NCI-H526 (cell line): ENCODE results near the gene OSTF1.

Source experiments
- DNase-seq, 2 experiments: peaks; one replicate each; lab custom pipeline; 2025; lab: John Stamatoyannopoulos, UW

The OSTF1 gene

DNA sequence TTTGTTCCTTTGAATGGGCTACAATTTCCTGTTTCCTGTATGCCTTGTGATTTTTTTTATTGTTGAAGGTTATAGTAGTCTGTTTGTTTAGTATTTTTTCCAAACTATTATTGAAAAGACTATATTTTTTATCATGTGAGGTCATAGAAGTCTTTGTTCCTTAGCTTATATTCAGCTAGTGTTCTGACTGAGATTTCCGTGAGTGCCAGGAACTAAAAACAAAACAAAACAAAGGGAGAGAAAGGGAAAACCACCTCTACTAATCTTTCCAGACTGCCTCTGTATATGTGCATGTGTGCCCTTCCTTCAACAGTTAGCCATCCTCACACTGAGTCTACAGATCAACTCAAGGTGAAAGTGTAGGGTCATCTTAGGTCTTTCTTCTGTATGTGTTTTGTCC is 79.0 kb downstream of the OSTF1 start:
- no peak for DNase-seq

DNA sequence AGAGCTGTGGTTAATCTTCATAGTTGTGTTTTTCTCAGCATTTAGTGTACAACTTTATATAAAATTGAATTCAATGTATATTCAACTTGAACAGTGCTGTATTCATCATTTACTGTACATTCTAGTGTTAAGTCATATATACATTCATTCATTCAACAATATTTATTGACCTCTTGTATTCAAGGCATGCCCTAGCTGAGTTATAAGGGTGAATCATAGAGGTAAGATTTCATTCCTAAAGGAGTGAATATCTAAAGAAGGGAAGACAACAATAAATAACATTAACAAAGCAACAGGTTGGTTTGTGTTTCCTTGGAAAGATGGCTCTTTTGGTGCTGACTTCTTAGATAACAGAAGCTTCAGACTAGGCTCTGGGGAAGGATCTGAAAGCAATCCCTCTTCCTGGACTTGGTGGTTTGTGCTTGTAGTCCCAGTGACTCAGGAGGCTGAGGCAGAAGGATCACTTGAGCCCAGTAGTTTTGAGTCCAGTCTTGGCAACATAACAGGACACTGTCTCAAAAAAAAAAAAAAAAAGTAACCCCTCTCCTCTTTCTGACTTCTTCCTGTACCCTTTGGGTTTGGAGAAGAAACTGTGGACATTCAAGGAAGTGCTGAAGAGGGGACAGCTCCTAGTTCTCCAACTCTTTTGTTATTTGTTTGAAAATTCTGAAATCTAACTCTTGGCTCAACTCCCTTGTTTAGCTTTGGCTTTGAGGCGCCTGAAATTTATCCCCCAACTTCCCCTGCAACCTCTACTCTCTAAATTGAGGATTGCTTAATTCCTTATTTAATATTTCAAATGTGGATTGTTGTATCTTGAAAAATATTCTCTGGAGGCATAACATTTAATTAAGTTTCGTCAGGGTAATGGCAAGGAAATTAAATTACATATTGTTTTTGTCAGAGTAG is 80.2 kb downstream of the OSTF1 start:
- no peak for DNase-seq

DNA sequence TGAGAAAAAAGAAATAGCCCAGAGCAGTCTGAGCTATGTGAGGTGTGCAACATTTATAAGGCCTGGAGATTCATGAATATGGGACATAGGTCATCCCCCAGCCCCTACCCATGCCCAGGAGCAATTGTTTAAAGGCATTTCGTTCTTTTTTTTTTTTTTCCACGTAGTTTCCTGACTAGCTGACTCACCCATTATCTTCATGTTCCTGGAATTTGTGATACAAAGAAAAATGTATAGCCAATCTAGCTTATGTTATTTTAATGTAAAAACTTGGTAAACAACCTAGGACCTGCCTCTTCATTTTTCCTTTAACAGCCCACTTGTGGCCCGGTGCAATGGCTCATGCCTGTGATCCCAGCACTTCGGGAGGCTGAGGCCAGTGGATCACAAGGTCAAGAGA is 81.3 kb downstream of the OSTF1 start:
- DNase-seq, result no peak

DNA sequence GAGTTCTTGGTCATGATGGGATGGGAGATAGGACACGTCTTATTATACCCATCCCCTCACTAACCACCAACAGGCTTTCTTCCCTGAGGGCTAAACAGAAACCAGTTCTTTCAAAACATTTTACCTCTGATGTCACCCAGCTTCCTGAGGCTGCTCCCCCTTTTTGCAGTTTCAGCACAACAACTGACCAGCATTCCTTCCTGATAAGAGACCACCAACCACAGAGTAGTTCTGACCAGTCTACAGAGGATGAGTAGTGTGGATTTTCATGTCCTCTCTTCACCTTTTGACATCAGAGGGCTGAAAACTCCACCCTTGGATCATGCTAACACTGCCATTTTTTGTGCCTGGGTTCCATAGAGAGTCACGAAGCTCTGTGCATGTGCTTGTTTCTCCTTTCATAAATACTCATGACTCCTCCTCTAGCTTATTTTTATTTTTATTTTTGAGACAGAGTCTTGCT is 82.6 kb downstream of the OSTF1 start:
- no peak for DNase-seq

DNA sequence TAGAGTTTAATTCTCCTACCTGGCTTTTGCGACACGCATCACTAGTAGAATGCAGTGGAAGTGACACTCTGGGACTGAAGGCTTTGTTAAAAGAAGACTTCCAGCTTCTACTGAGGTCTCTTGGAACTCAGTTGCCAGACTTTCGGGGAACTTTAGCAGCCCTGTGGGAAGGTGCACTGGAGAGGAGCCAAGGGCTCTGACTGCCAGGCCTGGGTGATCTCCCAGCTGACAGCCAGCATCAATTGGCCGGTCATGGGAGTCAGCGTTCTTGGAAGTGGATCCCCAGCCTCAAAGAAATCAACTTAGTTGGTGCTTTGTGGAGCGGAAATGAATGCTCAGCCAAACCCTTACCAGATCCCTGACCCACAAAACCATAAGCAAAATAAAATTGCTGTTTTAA is 87.1 kb downstream of the OSTF1 start:
- no peak for DNase-seq

DNA sequence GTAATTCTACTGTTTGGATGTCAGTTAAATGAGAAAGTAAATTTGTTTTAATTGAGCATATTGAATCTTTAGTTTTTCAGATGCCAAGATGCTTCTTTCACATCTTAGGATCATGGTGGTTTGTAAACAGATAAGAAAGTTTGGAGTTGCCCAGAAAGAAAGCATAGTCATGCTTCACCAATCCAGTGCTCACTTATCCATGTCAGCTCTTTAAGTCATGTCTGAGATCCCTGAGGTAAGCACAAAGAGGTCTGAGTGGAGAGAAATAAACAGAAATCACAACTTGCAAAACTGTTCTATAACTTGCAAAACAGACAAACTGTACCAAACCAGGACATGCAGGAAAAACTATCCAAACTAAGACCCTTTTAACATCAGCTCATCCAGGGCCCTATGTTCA is 87.7 kb downstream of the OSTF1 start:
- no peak for DNase-seq

DNA sequence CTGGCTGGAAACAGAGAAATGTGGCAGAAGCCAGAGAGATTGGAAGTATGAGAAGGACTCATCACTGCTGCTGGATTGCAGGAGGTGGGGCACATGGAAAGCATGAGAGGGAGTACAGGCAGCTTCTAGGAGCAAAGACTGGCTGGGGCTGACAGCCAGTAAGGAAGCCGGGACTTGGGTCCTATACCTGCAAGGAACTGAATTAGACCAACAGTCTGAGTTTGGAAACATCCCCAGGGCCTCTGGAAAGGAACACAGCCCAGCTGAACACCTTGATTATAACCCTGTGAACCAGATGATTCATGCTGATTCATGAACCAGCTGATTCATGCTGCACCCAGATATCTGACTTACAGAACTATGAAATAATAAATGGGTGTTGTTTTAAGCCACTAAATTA is 93.4 kb downstream of the OSTF1 start:
- DNase-seq, result no peak

DNA sequence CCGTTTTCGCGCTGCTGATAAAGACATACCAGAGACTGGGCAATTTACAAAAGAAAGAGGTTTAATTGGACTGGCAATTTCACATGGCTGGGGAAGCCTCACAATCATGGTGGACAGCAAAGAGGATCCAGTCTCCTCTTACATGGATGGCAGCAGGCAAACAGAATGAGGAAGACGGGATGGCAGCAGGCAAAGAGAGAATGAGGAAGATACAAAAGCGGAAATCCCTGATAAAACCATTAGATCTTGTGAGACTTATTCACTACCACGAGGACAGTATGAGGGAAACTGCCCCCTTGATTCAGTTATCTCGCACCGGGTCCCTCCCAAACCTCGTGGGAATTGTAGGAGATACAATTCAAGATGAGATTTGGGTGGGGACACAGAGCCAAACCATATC is 95.0 kb downstream of the OSTF1 start:
- DNase-seq, result no peak

DNA sequence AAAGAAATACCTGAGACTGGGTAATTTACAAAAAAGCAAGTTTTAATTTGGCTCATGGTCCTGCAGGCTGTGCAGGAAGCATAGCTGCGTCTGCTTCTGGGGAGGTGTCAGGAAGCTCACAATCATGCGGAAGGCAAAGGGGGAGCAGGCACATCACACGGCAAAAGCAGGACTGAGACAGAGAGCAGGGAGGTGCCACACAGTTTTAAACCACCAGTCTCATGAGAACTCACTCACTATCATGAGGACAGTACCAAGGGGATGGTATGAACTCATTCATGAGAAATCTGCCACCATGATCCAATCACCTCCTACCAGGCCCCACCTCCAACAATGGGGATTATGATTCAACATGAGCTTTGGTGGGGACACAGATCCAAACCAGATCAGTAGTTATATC is 96.2 kb downstream of the OSTF1 start:
- no peak for DNase-seq

DNA sequence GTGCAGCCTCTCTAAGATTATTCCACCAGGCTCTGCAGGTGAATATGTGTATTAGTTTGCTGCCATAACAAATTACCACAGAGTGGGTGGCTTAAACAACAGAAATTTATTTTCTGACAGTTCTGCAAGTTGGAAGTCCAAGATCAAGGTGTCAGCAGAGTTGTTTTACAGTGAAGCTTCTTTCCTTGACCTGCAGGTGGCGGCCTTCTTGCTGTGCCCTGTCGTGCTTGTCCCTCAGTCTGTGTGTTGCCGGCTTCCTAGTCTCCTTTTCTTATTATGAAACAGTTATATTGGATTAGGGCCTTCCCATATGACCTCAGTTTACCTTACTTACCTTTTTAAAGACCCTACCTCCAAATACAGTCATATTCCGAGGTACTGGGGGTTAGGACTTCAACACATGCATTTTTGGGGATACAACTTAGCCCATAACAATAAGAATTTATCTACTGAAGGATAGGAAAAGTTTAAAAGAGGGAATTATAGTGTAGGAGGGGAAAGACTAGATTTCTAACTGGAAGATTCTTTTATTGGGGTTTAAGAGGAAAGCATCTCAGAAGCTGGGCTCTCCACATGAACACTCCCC is 97.4 kb downstream of the OSTF1 start:
- peak in 1 of 2 experiments; percentile 57 for DNase-seq

DNA sequence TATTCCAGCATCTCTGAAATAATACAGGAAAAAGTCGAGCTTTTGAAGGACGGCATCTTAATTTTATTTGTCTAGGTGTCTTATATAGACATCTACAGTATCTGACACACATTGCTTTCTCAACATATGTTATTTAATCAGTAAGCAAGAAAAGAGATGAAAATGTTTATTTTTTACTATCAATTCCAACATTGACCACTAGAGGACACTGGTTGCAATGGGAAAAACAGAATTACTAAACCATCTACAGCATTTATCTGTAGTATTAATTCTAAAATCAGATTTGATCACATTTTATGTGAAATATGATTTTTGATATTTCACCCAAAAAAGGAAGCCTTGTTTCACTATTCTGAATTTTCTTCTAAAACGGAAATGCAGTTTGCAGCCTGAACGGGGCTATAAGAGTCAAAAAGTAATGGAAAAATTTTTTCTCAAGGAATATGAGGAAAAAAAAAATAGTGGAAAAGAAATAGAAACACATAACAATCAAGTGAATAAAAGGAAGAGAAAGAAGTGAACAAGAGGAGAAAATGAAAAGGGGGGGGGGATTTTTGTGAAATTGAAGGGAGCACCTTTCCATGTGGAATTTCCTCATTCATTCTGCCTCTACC is 98.6 kb downstream of the OSTF1 start:
- DNase-seq, result peak in 1 of 2 experiments; percentile 11

DNA sequence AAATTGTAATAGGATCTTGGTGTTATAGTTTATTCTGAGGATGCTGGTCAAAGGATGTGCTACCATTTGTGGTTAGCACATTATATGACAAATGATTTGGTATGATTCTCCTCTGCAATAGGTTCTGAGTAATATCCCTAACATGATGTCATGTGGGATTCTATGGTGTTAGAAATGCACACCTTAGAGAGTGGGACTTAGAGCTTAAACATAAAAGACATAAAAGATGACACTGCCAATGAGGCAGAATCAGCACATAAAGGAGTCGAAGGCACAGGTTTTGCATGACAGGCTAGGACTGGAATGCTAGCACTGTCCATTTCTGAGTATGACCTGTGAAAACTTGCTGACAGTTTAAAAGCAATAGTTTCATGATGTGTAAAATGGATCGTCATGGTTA is 100.4 kb downstream of the OSTF1 start:
- no peak for DNase-seq

DNA sequence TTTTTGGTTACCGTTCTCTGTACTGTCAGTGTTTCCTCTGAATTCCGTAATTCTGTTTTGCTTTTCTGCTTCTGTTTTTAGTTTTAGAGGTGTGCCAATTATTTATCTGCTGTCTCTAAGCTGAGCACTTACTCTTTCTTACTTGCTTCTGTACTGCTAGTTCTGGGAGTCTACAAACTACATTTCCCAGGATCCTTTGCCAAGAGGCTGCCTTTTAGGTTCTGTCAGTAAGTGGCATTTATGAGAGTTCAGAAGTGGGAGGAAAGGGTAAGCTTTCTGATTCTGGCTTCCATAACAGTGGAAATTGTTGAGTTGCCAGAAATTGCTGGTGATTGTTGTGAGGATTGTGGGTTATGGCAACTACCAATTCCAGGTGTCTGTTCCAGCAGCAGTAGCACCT is 102.4 kb downstream of the OSTF1 start:
- DNase-seq, result no peak
